ENCODE measurements around the gene HESX1. TPM values are rescaled to one million over a fixed set of nuclear protein-coding genes. Genes with fewer than 3 reads are reported as not detected.

Gene HESX1
- total and polyA plus RNA-seq, 2 of the 8 experiments (the other 6 are each of a cell fraction or from before 2014, with no cell fraction given), result 7.1 to 12.0 TPM

DNA sequence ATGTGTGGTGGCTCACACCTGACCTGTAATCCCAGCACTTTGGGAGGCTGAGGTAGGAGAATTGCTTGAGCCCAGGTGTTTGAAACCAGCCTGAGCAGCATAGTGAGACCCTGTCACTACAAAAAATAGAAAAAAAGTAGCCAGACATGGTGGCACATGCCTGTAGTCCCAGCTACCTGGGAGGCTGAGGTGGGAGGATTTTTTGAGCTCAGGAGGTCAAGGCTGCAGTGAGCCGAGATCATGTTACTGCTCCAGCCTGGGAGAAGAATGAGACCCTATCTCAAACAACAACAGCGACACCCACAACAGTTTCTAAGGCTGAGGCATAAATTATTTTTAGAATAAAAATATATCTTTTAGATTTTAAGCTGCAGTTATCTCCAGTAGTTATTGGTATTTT lies 34.0 kb upstream of the HESX1 start (continued):
- TF ChIP-seq, protein P1, sequence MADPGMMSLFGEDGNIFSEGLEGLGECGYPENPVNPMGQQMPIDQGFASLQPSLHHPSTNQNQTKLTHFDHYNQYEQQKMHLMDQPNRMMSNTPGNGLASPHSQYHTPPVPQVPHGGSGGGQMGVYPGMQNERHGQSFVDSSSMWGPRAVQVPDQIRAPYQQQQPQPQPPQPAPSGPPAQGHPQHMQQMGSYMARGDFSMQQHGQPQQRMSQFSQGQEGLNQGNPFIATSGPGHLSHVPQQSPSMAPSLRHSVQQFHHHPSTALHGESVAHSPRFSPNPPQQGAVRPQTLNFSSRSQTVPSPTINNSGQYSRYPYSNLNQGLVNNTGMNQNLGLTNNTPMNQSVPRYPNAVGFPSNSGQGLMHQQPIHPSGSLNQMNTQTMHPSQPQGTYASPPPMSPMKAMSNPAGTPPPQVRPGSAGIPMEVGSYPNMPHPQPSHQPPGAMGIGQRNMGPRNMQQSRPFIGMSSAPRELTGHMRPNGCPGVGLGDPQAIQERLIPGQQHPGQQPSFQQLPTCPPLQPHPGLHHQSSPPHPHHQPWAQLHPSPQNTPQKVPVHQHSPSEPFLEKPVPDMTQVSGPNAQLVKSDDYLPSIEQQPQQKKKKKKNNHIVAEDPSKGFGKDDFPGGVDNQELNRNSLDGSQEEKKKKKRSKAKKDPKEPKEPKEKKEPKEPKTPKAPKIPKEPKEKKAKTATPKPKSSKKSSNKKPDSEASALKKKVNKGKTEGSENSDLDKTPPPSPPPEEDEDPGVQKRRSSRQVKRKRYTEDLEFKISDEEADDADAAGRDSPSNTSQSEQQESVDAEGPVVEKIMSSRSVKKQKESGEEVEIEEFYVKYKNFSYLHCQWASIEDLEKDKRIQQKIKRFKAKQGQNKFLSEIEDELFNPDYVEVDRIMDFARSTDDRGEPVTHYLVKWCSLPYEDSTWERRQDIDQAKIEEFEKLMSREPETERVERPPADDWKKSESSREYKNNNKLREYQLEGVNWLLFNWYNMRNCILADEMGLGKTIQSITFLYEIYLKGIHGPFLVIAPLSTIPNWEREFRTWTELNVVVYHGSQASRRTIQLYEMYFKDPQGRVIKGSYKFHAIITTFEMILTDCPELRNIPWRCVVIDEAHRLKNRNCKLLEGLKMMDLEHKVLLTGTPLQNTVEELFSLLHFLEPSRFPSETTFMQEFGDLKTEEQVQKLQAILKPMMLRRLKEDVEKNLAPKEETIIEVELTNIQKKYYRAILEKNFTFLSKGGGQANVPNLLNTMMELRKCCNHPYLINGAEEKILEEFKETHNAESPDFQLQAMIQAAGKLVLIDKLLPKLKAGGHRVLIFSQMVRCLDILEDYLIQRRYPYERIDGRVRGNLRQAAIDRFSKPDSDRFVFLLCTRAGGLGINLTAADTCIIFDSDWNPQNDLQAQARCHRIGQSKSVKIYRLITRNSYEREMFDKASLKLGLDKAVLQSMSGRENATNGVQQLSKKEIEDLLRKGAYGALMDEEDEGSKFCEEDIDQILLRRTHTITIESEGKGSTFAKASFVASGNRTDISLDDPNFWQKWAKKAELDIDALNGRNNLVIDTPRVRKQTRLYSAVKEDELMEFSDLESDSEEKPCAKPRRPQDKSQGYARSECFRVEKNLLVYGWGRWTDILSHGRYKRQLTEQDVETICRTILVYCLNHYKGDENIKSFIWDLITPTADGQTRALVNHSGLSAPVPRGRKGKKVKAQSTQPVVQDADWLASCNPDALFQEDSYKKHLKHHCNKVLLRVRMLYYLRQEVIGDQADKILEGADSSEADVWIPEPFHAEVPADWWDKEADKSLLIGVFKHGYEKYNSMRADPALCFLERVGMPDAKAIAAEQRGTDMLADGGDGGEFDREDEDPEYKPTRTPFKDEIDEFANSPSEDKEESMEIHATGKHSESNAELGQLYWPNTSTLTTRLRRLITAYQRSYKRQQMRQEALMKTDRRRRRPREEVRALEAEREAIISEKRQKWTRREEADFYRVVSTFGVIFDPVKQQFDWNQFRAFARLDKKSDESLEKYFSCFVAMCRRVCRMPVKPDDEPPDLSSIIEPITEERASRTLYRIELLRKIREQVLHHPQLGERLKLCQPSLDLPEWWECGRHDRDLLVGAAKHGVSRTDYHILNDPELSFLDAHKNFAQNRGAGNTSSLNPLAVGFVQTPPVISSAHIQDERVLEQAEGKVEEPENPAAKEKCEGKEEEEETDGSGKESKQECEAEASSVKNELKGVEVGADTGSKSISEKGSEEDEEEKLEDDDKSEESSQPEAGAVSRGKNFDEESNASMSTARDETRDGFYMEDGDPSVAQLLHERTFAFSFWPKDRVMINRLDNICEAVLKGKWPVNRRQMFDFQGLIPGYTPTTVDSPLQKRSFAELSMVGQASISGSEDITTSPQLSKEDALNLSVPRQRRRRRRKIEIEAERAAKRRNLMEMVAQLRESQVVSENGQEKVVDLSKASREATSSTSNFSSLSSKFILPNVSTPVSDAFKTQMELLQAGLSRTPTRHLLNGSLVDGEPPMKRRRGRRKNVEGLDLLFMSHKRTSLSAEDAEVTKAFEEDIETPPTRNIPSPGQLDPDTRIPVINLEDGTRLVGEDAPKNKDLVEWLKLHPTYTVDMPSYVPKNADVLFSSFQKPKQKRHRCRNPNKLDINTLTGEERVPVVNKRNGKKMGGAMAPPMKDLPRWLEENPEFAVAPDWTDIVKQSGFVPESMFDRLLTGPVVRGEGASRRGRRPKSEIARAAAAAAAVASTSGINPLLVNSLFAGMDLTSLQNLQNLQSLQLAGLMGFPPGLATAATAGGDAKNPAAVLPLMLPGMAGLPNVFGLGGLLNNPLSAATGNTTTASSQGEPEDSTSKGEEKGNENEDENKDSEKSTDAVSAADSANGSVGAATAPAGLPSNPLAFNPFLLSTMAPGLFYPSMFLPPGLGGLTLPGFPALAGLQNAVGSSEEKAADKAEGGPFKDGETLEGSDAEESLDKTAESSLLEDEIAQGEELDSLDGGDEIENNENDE (IDR thresholded peaks at IDR 0.05; ENCODE audit: insufficient replicate concordance, low read length), result no peak
- TF ChIP-seq SAP30 (IDR thresholded peaks at IDR 0.05; ENCODE audit: insufficient read depth, insufficient replicate concordance, low read length) (no peak), TEAD4 (IDR thresholded peaks at IDR 0.05; ENCODE audit: low read depth, low read length) (no peak), BCL11A (IDR thresholded peaks at IDR 0.05; ENCODE audit: low read depth in 2 of 2, low read length in 2 of 2) (no peak), ZNF274 (IDR thresholded peaks at IDR 0.05; ENCODE audit: borderline replicate concordance, extremely low read depth, low read length) (no peak), BRCA1 (IDR thresholded peaks at IDR 0.05; ENCODE audit: low read depth, low read length) (no peak), EZH2 (IDR thresholded peaks at IDR 0.05; ENCODE audit: low read depth, low read length, severe bottlenecking) (no peak), RBBP5 (IDR thresholded peaks at IDR 0.05; ENCODE audit: borderline replicate concordance, low read depth, low read length) (no peak), SP2 (IDR thresholded peaks at IDR 0.05; ENCODE audit: low read length) (no peak), SIN3A (conservative IDR thresholded peaks at IDR 0.05 in 1 of 2, IDR thresholded peaks at IDR 0.05 in 1 of 2; ENCODE audit: low read depth in 1 of 2, low read length in 2 of 2) (no peak), RXRA (IDR thresholded peaks at IDR 0.05; ENCODE audit: insufficient read depth, low read depth, low read length) (no peak)

Data from H1 (cell line).